Mesothelial cell of epicardium (in vitro differentiated cells): Measurements from ENCODE around the gene POLR3GL. TPM values are rescaled to one million over a fixed set of nuclear protein-coding genes. Genes with fewer than 3 reads are reported as not detected.

Source experiments
- DNase-seq, 2 experiments: peaks; one replicate each; pipeline ENCODE4 v3.0.0; 2021; ENCODE audit warnings: low spot score in 2 of 2; ENCODE audit not compliant: unreplicated experiment in 2 of 2
- H3K27ac Mint-ChIP-seq: 2 replicates; pipeline ENCODE4 v1.8.0; 2021; ENCODE audit warnings: mixed read lengths
- H3K27me3 Mint-ChIP-seq: 2 replicates; pipeline ENCODE4 v1.8.0; 2021; ENCODE audit warnings: low read depth, mixed read lengths
- H3K36me3 Mint-ChIP-seq: 2 replicates; pipeline ENCODE4 v1.8.0; 2021; ENCODE audit warnings: mixed read lengths
- H3K4me1 Mint-ChIP-seq: 2 replicates; pipeline ENCODE4 v1.8.0; 2021; ENCODE audit warnings: mixed read lengths
- H3K4me3 Mint-ChIP-seq: 2 replicates; pipeline ENCODE4 v1.8.0; 2021; ENCODE audit warnings: mild to moderate bottlenecking, moderate library complexity, mixed read lengths
- H3K9me3 Mint-ChIP-seq: 2 replicates; pipeline ENCODE4 v1.8.0; 2021; ENCODE audit warnings: mixed read lengths
- CTCF ChIP-seq: fragments of 200-600 bp; sonication (generic); IDR thresholded peaks from one replicate; pipeline ENCODE4 v1.5.0; 2021; ENCODE audit warnings: antibody characterized with exemption; ENCODE audit not compliant: unreplicated experiment
- total RNA-seq: library from RNA; stranded (reverse); gene quantifications from 3 replicates; pipeline ENCODE4 v1.2.1, GENCODE V29; 2021

The POLR3GL gene
- total RNA-seq, 1 donor from 2014 or later, result 16.4 TPM

GRCh38 chr1:145986551-145986950 is 22.1 kb downstream of the POLR3GL start:
- TF ChIP-seq CTCF, result no peak
- Mint-ChIP-seq H3K27ac (no peak overlapping the region), H3K4me3 (no peak overlapping the region), H3K27me3 (no peaks in the 10 kb centered on the region), H3K9me3 (no peaks in the 10 kb centered on the region), H3K36me3 (no peaks in the 10 kb centered on the region), H3K4me1 (peaks cover 25% of the 10 kb centered on the region)
- no peak for DNase-seq

DNA sequence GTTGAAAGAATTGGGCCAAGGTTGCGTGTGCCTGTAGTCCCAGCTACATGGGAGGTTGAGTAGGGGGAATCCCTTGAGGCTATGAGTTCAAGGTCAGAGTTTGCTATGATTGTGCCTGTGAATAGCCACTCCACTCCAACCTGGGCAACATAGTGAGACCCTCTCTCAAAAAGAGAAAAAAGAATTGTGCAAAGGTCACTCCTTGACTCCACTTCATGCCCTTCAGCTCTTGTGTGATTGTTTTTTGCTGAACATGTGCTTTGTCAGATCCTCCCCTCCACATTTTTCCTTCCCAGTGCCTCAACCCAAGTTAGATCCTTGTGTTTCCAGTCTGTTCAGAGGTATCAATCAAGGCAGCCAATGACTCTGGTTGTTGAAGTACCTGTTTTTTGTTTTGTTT is 23.4 kb downstream of the POLR3GL start:
- H3K27me3 Mint-ChIP-seq, result no peaks in the 10 kb centered on the region
- H3K4me3 Mint-ChIP-seq, result no peak overlapping the region
- H3K4me1 Mint-ChIP-seq, result peaks cover 37% of the 10 kb centered on the region
- no peaks in the 10 kb centered on the region for H3K9me3 Mint-ChIP-seq
- no peak for TF ChIP-seq CTCF
- no peak overlapping the region for H3K27ac Mint-ChIP-seq
- DNase-seq, result no peak
- H3K36me3 Mint-ChIP-seq, result peaks cover 9% of the 10 kb centered on the region

- H3K36me3 Mint-ChIP-seq, result peaks cover 18% of the 10 kb centered on the region
- no peak overlapping the region for H3K4me3 Mint-ChIP-seq
- TF ChIP-seq CTCF, result no peak
- peak overlapping the region; percentile 31 for H3K27ac Mint-ChIP-seq
- peaks cover 41% of the 10 kb centered on the region for H3K4me1 Mint-ChIP-seq
- no peaks in the 10 kb centered on the region for H3K9me3 Mint-ChIP-seq
- no peaks in the 10 kb centered on the region for H3K27me3 Mint-ChIP-seq
- DNase-seq, result no peak
Measured at GRCh38 chr1:145988773-145989172, 24.3 kb downstream of the POLR3GL start.

DNA sequence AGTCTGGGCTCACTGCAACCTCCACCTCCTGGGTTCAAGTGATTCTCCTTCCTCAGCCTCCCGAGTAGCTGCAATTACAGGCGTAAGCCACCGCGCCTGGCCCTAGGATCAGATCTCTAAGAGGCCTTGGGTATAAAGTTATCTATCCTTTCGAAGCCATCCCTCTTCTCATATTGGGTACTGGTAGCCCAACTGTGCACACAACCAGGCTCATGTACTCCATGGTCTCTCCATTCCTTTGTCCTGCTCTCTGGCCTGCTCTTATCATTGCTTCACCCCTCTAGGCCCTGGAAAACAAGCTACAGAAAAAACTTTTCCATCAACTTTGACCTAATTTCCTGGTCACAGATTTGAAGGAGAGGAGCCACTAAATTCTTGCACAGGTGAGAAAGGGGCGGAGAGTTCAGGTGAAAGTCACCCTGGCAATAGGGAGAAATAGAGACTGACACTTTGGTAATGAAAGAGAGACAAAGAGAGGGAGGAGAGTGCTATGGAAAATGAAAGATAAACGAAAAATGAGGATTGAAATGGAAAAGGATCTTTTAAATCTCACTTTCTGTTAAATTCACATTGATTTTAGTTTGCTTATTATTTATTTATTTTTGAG is 25.9 kb downstream of the POLR3GL start:
- TF ChIP-seq CTCF, result no peak
- H3K4me3 Mint-ChIP-seq, result no peak overlapping the region
- H3K4me1 Mint-ChIP-seq, result peaks cover 47% of the 10 kb centered on the region
- no peaks in the 10 kb centered on the region for H3K27me3 Mint-ChIP-seq
- no peak for DNase-seq
- no peaks in the 10 kb centered on the region for H3K9me3 Mint-ChIP-seq
- peaks cover 33% of the 10 kb centered on the region for H3K36me3 Mint-ChIP-seq
- peak overlapping the region; percentile 87 for H3K27ac Mint-ChIP-seq

DNA sequence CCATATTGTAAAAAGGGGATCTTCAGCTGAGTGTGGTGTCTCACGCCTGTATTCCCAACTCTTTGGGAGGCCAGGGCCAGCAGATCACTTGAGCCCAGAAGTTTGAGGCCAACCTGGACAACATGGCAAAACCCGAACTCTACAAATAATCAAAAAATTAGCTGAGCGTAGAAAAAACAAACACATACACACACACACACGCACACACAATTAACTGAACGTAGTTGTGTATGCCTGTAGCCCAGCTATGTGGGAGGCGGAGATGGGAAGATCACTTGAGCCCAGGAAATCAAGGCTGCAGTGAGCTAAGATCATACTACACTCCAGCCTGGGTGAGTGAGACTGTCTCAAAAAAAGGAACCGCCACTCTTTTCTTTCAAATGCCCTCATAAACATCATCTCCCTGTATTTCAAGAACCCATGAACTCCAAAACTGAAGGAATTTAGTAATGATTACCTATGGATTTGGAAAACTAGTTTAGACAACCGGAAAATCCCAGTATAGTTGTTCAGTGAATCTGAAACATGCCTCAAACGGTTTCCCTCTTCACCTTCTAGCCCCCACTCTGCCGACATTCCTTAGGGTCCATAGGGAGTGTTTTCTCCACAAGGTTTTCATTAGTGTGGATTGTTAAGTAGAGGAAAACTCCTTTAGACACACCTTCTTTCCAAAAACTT is 27.4 kb downstream of the POLR3GL start:
- no peak for TF ChIP-seq CTCF
- Mint-ChIP-seq H3K4me1 (peaks cover 43% of the 10 kb centered on the region), H3K27me3 (no peaks in the 10 kb centered on the region), H3K4me3 (peak overlapping the region; percentile 24), H3K27ac (peak overlapping the region; percentile 79), H3K9me3 (no peaks in the 10 kb centered on the region), H3K36me3 (peaks cover 33% of the 10 kb centered on the region)
- no peak for DNase-seq
